ENCODE data around the gene BCR. TPM values are rescaled to one million over a fixed set of nuclear protein-coding genes. Genes with fewer than 3 reads are reported as not detected.
A peak's percentile ranks its signal among the peaks of the same experiment; 100 is the strongest.
"Not testable (repeated sequence)": the region's sequence is repeated elsewhere in the genome, so short reads cannot be mapped to it uniquely, and the experiment has no call there.

Gene BCR
- total RNA-seq, 1 experiment from 2014 or later = 77.0 TPM

- H4K8ac ChIP-seq (replicated peaks; ENCODE audit: insufficient read length, low read depth, low read length); H3K4me2 ChIP-seq (ENCODE audit: insufficient read depth, insufficient read length, low read length); H3K14ac ChIP-seq (ENCODE audit: insufficient read depth, low read length); H2AFZ ChIP-seq (ENCODE audit: low read length); H3K27ac Mint-ChIP-seq; H3K79me2 ChIP-seq (ENCODE audit: insufficient read depth, low read length); H3K79me1 ChIP-seq (ENCODE audit: insufficient read depth, low read depth, low read length, poor library complexity, severe bottlenecking); H3K9ac ChIP-seq (ENCODE audit: extremely low read depth, insufficient read length, low read length); H3K9me3 ChIP-seq (ENCODE audit: control insufficient read depth, low read depth, low read length); H2BK12ac ChIP-seq (ENCODE audit: insufficient read length, low read depth, low read length); H3K9me3 Mint-ChIP-seq; H3K23me2 ChIP-seq (ENCODE audit: insufficient read length, low read depth, low read length, poor library complexity, severe bottlenecking); H4K5ac ChIP-seq (ENCODE audit: insufficient read length, low read depth, low read length); H3K56ac ChIP-seq (ENCODE audit: insufficient read length, low read depth, low read length); H3K4ac ChIP-seq (ENCODE audit: low read depth, low read length); H3K23ac ChIP-seq (ENCODE audit: insufficient read length, low read depth, low read length); H3K27me3 Mint-ChIP-seq (ENCODE audit: low read depth); H3K4me1 ChIP-seq (ENCODE audit: insufficient read depth, low read length); H2BK5ac ChIP-seq (ENCODE audit: insufficient read length, low read length); H2BK120ac ChIP-seq (ENCODE audit: low read depth, low read length, poor library complexity, severe bottlenecking); H4K91ac ChIP-seq (ENCODE audit: insufficient read length, low read depth, low read length); H3K36me3 Mint-ChIP-seq (ENCODE audit: insufficient read depth in 1 of 3, low read depth in 3 of 3); H2BK15ac ChIP-seq (ENCODE audit: low read depth, low read length); H4K20me1 ChIP-seq (ENCODE audit: control insufficient read depth, insufficient read depth, insufficient read length); H2AK5ac ChIP-seq (ENCODE audit: insufficient read length, low read length); H3T11ph ChIP-seq (ENCODE audit: low read length); H3K27me3 ChIP-seq (ENCODE audit: insufficient read depth, low read length); H3K27ac ChIP-seq (ENCODE audit: insufficient read length, low read depth, low read length); H3K4me3 Mint-ChIP-seq; H3K18ac ChIP-seq (ENCODE audit: insufficient read length, low read depth, low read length); H2BK20ac ChIP-seq (ENCODE audit: low read depth, low read length, poor library complexity, severe bottlenecking): not testable (repeated sequence)
- WGBS (ENCODE audit: extremely low coverage, insufficient read length, low lambda C conversion rate) = no CpG with 5 or more reads among the region's 19 CpGs
- TF ChIP-seq CTCF (conservative IDR thresholded peaks at IDR 0.05) = peak; percentile 54
- peaks cover 11 to 20% of the 10 kb centered on the region in 2 experiments for H3K4me1 Mint-ChIP-seq
- peak; percentile 60 for DNase-seq
These were observed 142.3 kb downstream of the BCR start for GRCh38 chr22:23322497-23323080.

GRCh38 chr22:23323960-23324688 is 143.8 kb downstream of the BCR start:
- WGBS (ENCODE audit: extremely low coverage, insufficient read length, low lambda C conversion rate) = no CpG with 5 or more reads among the region's 6 CpGs
- not testable (repeated sequence) for H2BK5ac ChIP-seq (ENCODE audit: insufficient read length, low read length)

More at GRCh38 chr22:23323960-23324688, 143.8 kb downstream of the BCR start:
- not testable (repeated sequence) for H3K9me3 Mint-ChIP-seq; H3K14ac ChIP-seq (ENCODE audit: insufficient read depth, low read length); H3K9me3 ChIP-seq (ENCODE audit: control insufficient read depth, low read depth, low read length); H3K4me1 ChIP-seq (ENCODE audit: insufficient read depth, low read length); H2BK12ac ChIP-seq (ENCODE audit: insufficient read length, low read depth, low read length); H3K23ac ChIP-seq (ENCODE audit: insufficient read length, low read depth, low read length); H3T11ph ChIP-seq (ENCODE audit: low read length); H4K8ac ChIP-seq (replicated peaks; ENCODE audit: insufficient read length, low read depth, low read length); H3K79me2 ChIP-seq (ENCODE audit: insufficient read depth, low read length); H3K27ac Mint-ChIP-seq; H3K27me3 ChIP-seq (ENCODE audit: insufficient read depth, low read length); H3K36me3 Mint-ChIP-seq (ENCODE audit: insufficient read depth in 1 of 3, low read depth in 3 of 3); H3K4me2 ChIP-seq (ENCODE audit: insufficient read depth, insufficient read length, low read length); H3K18ac ChIP-seq (ENCODE audit: insufficient read length, low read depth, low read length); H3K4me3 Mint-ChIP-seq; H3K27ac ChIP-seq (ENCODE audit: insufficient read length, low read depth, low read length); H4K5ac ChIP-seq (ENCODE audit: insufficient read length, low read depth, low read length); H3K23me2 ChIP-seq (ENCODE audit: insufficient read length, low read depth, low read length, poor library complexity, severe bottlenecking); H3K9ac ChIP-seq (ENCODE audit: extremely low read depth, insufficient read length, low read length); DNase-seq; H2BK120ac ChIP-seq (ENCODE audit: low read depth, low read length, poor library complexity, severe bottlenecking); H4K91ac ChIP-seq (ENCODE audit: insufficient read length, low read depth, low read length); H2BK20ac ChIP-seq (ENCODE audit: low read depth, low read length, poor library complexity, severe bottlenecking); H3K79me1 ChIP-seq (ENCODE audit: insufficient read depth, low read depth, low read length, poor library complexity, severe bottlenecking); H2AK5ac ChIP-seq (ENCODE audit: insufficient read length, low read length); H2BK15ac ChIP-seq (ENCODE audit: low read depth, low read length); H4K20me1 ChIP-seq (ENCODE audit: control insufficient read depth, insufficient read depth, insufficient read length); H3K56ac ChIP-seq (ENCODE audit: insufficient read length, low read depth, low read length); H3K4ac ChIP-seq (ENCODE audit: low read depth, low read length); H2AFZ ChIP-seq (ENCODE audit: low read length)
- peaks cover 11 to 20% of the 10 kb centered on the region in 2 experiments for H3K4me1 Mint-ChIP-seq
- H3K27me3 Mint-ChIP-seq (ENCODE audit: low read depth) = peaks cover 12% of the 10 kb centered on the region
